Stomach smooth muscle (tissue), 2 donors: ENCODE measurements around the gene MBLAC1.

Source experiments
- H3K27ac ChIP-seq: one replicate; pipeline ENCODE4 v1.7.0; 2013; ENCODE audit warnings: mild to moderate bottlenecking, low read length, inconsistent platforms
- H3K27me3 ChIP-seq, 2 donors: one replicate each; pipeline ENCODE4 v1.7.0; 2013; ENCODE audit warnings: low read length in 2 of 2; ENCODE audit not compliant: insufficient read depth in 2 of 2, control insufficient read depth in 1 of 2
- H3K36me3 ChIP-seq, 2 donors: one replicate each; pipeline ENCODE4 v1.7.0; 2013; ENCODE audit warnings: low read length in 2 of 2; ENCODE audit not compliant: control insufficient read depth in 2 of 2, insufficient read depth in 2 of 2
- H3K4me1 ChIP-seq: one replicate; pipeline ENCODE4 v1.7.0; 2013; ENCODE audit warnings: low read length; ENCODE audit not compliant: control insufficient read depth, insufficient read depth
- H3K4me3 ChIP-seq, 2 donors: one replicate each; pipeline ENCODE4 v1.7.0; 2013; ENCODE audit warnings: low read length in 2 of 2
- H3K9ac ChIP-seq, 2 donors: one replicate each; pipeline ENCODE4 v1.7.0; 2013; ENCODE audit warnings: low read length in 2 of 2, mild to moderate bottlenecking in 1 of 2
- H3K9me3 ChIP-seq, 2 donors: one replicate each; pipeline ENCODE4 v1.7.0; 2013; ENCODE audit warnings: low read length in 2 of 2; ENCODE audit not compliant: control insufficient read depth in 2 of 2
- donor health status: healthy.
- donor health status: Pancreatic carcinoma.

The MBLAC1 gene, protein sequence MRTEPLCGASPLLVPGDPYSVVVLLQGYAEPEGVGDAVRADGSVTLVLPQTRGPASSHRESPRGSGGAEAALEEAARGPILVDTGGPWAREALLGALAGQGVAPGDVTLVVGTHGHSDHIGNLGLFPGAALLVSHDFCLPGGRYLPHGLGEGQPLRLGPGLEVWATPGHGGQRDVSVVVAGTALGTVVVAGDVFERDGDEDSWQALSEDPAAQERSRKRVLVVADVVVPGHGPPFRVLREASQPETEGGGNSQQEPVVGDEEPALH

DNA sequence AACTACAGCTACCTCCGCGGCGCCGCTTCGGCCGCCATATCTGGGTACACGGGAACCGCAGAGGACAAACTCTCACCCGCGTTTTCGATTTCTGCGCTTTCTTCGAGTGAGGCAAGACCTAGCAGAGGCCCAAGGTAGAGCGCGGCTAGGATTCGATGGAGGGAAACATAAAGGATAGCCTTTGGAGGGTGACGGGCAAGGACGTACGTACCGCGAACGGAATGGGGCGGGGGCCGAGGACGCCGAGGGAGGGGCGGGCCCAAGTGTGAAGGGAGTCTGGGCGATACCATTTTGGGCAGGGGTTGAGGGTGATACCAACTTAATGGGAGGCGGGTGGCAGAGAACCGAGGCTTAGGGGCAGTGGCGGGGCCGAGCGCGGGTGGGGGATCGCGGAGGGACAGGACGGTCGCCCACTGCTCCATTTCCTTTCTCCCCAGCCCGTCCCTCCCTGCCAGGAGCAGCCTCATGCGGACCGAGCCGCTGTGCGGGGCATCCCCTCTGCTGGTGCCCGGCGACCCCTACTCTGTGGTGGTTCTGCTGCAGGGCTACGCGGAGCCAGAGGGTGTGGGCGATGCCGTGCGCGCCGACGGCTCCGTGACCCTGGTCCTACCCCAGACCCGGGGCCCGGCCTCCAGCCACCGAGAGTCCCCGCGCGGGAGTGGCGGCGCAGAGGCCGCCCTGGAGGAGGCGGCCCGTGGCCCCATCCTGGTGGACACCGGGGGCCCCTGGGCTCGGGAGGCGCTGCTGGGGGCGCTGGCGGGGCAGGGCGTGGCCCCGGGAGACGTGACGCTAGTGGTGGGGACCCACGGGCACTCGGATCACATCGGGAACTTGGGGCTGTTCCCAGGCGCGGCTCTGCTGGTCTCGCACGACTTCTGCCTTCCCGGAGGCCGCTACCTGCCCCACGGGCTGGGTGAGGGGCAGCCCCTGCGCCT, at the start of gene MBLAC1:
TSS of gene MBLAC1 (plus strand) at position 37 of the 935 bp plus-strand sequence. CDS start at position 466, 429 bp downstream.
- H3K4me1 ChIP-seq: peaks cover 32% of the 10 kb centered on the region
- peaks cover 2 to 7% of the 10 kb centered on the region in 2 donors for H3K36me3 ChIP-seq
- H3K27me3 ChIP-seq: no peaks in the 10 kb centered on the region
- H3K9ac ChIP-seq: peak within 1 kb of the TSS; percentile 95 to 97
- peak within 1 kb of the TSS; percentile 94 to 96 for H3K4me3 ChIP-seq
- no peaks in the 10 kb centered on the region for H3K9me3 ChIP-seq
- peak within 1 kb of the TSS; percentile 97 for H3K27ac ChIP-seq

DNA sequence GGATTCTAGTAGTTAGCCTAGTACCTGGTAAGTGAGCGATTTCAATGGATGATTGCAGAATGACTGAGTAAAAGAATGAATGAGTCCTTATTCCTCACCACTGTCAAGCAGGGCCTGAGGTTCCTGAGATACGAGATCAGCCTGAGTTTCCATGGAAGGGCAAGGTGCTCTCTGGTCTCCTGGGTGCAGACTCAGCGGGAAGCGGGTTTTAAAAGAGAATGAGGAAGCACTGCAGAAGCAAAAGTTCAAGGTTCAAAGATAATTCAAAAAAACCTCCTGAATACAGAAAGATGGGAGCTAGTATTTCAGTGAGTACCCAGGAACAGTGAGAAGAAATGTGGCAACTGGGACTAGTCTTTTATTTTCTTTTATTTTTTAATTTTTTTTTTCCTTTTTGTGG, 49.6 kb upstream of the MBLAC1 start:
- no peak overlapping the region for H3K27ac ChIP-seq
- H3K9ac ChIP-seq: no peak overlapping the region
- H3K36me3 ChIP-seq: peaks cover 41 to 56% of the 10 kb centered on the region in 2 donors

DNA sequence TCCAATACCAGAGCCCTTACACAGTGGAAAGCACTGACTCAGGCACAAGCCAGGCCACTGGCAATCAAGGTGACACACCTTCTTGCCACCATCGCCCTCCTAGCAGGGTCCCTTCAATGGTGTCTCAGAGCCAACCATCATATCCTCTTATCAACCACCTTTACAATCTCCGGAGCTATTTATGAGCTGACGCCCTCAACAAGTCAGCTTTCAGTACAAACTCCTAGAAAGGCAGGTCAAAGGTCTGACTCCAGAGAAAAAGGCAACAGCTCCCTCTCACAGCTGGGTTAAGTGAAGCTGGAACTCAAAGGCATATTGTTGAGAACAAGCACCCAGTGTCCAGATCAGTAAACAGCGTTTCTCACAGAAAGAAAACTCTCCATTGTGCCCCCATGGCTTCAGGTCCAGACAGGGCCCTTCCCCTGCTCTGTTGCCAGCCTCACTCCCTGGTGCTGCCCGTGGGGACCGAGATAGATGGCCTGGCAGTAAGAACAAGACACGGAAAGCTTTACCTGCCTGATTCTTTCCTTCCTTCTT, 47.7 kb upstream of the MBLAC1 start:
- H3K4me3 ChIP-seq: peak overlapping the region in 1 of 2 donors; percentile 9
- peaks cover 26 to 38% of the 10 kb centered on the region in 2 donors for H3K36me3 ChIP-seq
- H3K27ac ChIP-seq: no peak overlapping the region
- H3K27me3 ChIP-seq: no peaks in the 10 kb centered on the region
- no peaks in the 10 kb centered on the region for H3K9me3 ChIP-seq
- H3K4me1 ChIP-seq: peaks cover 27% of the 10 kb centered on the region
- H3K9ac ChIP-seq: no peak overlapping the region

More for the DNA sequence above, 49.6 kb upstream of the MBLAC1 start:
- H3K9me3 ChIP-seq: peaks cover under 1 to 5% of the 10 kb centered on the region in 2 donors
- H3K4me1 ChIP-seq: peaks cover 22% of the 10 kb centered on the region
- no peak overlapping the region for H3K4me3 ChIP-seq
- no peaks in the 10 kb centered on the region for H3K27me3 ChIP-seq

DNA sequence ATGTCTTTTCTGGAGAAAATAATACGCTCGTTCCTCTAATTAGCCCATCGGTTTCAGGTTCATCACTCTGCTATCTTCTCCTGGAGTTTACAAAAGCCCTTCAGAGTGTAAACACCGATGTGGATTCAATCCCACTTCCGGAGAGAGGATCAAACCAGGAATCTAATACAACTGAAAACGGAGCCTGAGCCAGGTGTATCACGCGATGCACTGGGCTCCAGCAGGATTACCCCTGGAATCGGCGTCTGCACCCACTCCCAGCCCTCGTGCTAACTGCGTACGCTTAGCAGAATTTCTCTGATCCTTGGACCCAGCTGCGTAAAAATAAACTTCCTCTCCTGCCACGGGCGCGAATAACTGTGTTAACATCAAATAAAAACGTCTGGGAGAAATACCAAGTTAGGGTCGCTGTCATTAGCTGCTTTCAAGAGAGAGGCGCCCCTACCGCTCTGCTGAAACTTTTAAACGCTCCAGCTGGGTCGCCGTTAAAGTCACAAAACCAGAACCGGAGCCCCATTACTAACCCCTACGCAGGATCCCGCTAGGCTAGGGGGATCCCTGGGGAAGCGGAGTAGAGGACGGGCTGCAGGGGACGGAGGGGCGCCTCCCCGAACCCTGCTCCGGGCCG, 45.7 kb upstream of the MBLAC1 start:
- Histone ChIP-seq H3K36me3 (peaks cover 9 to 22% of the 10 kb centered on the region in 2 donors), H3K27ac (peak overlapping the region; percentile 67), H3K4me3 (peak overlapping the region; percentile 70 to 97), H3K9me3 (no peaks in the 10 kb centered on the region), H3K9ac (peak overlapping the region; percentile 87 to 95), H3K4me1 (peaks cover 27% of the 10 kb centered on the region), H3K27me3 (no peaks in the 10 kb centered on the region)

DNA sequence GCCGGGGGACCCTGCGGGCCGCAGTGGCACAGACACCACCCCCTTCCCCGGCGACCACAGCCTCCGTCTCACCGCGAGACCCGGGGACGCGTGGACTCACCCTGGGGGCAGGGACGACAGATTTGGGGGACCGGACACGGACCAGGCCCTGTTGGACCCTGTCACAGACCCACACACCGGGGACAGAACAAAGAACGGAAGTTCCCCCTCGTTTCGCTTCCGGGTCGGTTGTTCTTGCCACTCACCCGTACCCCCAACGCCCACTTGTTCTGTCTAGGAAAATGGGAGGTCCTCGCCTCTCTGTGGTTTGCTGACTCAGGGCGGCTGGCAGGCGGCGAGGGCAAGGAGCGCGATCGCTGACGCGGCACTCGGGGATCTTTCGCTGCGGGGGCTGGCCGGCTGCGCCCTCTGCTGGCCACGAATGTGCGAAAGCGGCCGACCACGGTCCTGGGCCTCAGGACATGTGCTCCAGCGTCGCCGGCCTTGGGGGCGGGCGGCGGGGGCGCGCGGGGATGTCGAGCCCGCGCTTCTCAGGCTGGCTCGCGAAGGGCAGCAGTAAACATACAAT, 45.1 kb upstream of the MBLAC1 start, which contains the start of gene ZNF3:
TSS of gene ZNF3 (minus strand) at position 189 of the 568 bp plus-strand sequence. CDS start 4,366 bp downstream, outside the sequence.
- Histone ChIP-seq H3K27ac (peak within 1 kb of the TSS; percentile 67), H3K9me3 (no peaks in the 10 kb centered on the region), H3K4me3 (peak within 1 kb of the TSS; percentile 70 to 97), H3K36me3 (peaks cover 7 to 21% of the 10 kb centered on the region in 2 donors), H3K9ac (peak within 1 kb of the TSS; percentile 87 to 95), H3K27me3 (no peaks in the 10 kb centered on the region), H3K4me1 (peaks cover 27% of the 10 kb centered on the region)

DNA sequence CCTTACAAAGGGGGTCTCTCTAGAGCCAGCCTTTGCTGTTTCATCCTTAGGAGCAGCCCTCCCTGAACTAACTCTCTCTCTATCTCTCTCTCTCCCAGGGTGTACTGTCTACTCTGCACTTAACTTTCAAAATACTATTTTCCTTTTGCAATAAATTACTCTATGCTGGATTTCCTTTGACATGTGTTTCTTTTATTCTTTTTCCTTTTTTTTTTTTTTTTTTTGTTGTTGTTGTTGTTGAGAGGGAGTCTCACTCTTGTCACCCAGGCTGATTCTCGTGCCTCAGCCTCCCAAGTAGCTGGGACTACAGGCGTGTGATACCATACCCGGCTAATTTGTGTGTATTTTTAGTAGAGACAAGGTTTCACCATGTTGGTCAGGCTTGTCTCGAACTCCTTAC, 43.8 kb upstream of the MBLAC1 start:
- peaks cover 33% of the 10 kb centered on the region for H3K4me1 ChIP-seq
- peak overlapping the region in 1 of 2 donors; percentile 36 for H3K9ac ChIP-seq
- H3K36me3 ChIP-seq: peaks cover 0 to 14% of the 10 kb centered on the region in 2 donors
- H3K4me3 ChIP-seq: peak overlapping the region in 1 of 2 donors; percentile 8
- H3K27me3 ChIP-seq: no peaks in the 10 kb centered on the region
- no peaks in the 10 kb centered on the region for H3K9me3 ChIP-seq
- no peak overlapping the region for H3K27ac ChIP-seq

DNA sequence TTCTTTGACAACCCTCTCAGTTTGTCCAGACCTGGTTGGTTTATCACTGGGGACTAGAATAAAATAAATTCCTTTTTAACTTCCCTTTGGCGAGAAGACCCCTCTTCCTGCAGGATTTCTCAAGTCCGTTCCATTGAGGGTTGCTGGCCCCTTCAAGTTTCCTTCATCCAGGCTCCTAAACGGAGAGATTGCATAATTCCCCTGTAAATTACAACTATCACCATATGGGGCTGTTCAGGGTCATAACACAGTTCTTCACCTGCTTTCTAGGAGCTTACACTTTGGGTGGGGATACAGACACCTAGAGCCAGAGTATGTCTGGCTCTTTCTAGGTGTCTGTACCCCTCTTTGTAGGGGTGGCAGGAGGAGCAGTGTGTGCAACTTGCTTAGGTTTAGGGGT, 41.3 kb upstream of the MBLAC1 start:
- H3K9me3 ChIP-seq: no peaks in the 10 kb centered on the region
- peaks cover 3% of the 10 kb centered on the region in 2 donors for H3K36me3 ChIP-seq
- no peaks in the 10 kb centered on the region for H3K27me3 ChIP-seq
- H3K4me3 ChIP-seq: no peak overlapping the region
- no peak overlapping the region for H3K9ac ChIP-seq
- peaks cover 30% of the 10 kb centered on the region for H3K4me1 ChIP-seq
- H3K27ac ChIP-seq: no peak overlapping the region

DNA sequence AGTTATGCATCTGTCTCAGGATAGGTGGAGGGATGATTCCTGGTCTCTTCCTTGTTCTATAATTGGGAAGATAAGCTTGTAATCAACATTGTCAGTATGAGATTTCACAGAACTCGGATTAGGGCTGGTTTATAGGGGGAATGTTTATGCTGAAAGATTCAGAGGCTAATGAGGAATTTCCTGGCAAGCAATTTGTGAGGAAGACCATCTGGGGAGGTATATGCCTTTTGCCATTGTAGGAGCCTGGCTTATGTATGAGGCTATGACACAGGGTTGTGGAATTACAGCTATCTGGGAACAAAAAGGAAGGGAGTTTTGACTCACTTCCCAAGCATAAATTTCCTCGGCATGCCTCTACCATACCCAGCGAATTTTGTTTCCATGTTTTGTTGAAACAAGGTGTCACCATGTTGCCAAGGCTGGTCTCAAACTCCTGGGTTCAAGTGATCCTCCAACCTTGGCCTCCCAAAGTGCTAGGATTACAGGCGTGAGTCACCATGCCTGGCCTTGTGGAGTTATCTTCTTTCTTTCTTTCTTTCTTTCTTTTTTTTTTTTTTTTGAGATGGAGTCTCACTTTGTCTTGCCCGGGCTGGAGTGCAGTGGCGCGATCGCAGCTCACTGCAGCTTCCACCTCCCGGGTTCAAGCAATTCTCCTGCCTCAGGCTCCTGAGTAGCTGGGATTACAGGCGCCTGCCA, 39.6 kb upstream of the MBLAC1 start:
- H3K9ac ChIP-seq: no peak overlapping the region
- H3K27ac ChIP-seq: peak overlapping the region; percentile 80

DNA sequence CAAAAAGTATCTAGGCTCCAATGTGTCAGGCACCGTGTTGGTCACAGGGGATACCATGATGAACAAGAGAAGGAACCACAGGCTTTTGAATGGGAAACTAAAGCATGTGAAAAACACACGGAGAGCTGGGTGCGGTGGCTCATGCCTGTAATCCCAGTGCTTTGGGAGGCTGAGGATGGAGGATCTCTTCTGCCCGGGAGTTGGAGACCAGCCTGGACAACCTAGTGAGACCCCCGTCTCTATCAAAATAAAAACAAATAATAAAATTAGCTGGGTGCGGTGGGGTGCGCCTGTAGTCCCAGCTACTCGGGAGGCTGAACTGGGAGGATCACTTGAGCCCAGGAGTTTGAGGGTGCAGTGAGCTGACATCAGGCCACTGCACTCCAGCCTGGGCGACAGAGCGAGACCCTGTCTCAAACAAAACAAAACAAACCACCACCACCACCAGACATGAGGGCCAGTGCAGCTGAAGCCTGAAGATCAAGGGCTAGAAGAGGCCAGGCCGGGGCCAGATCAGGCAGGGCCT, 38.6 kb upstream of the MBLAC1 start:
- H3K9ac ChIP-seq: peak overlapping the region; percentile 84 to 89
- H3K36me3 ChIP-seq: peaks cover 26 to 27% of the 10 kb centered on the region in 2 donors
- H3K9me3 ChIP-seq: no peaks in the 10 kb centered on the region
- H3K4me3 ChIP-seq: peak overlapping the region; percentile 65 to 94
- H3K27ac ChIP-seq: peak overlapping the region; percentile 80
- H3K4me1 ChIP-seq: peaks cover 24% of the 10 kb centered on the region
- no peaks in the 10 kb centered on the region for H3K27me3 ChIP-seq

More for the DNA sequence above, 39.6 kb upstream of the MBLAC1 start:
- no peaks in the 10 kb centered on the region for H3K9me3 ChIP-seq
- H3K27me3 ChIP-seq: no peaks in the 10 kb centered on the region
- no peak overlapping the region for H3K4me3 ChIP-seq
- H3K4me1 ChIP-seq: peaks cover 24% of the 10 kb centered on the region
- peaks cover 17 to 20% of the 10 kb centered on the region in 2 donors for H3K36me3 ChIP-seq
